GM12873 (cell line): ENCODE results near the gene CDK5R1.

ENCODE experiments used
- TF ChIP-seq, protein P1 (sequence below): IDR thresholded peaks from 2 replicates; pipeline ENCODE4 v1.5.1; 2012; ENCODE audit warnings: low read depth, mild to moderate bottlenecking, moderate library complexity, low read length, control low read depth; ENCODE audit not compliant: insufficient read depth; ENCODE audit errors: missing control alignments

Gene CDK5R1

DNA sequence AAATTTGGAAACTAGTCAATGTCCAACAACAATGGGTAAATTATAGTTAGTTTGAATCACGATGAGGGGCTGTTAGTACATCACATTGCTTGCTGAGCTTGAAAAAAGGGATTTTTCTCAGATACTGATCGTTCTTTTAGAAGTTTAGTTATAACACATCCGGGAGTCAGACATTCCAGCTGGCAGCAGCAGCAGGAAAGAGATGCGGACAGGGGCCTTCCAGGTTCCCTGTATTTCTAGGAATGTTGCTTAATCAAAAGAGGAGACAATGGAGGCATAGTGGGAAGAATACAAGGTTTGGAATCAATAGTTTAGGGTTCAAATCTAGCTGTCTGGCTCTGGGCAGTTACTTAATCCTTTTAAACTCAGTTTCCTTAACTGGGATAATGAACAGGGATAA, 27.8 kb downstream of the CDK5R1 start:
- TF ChIP-seq, protein P1, sequence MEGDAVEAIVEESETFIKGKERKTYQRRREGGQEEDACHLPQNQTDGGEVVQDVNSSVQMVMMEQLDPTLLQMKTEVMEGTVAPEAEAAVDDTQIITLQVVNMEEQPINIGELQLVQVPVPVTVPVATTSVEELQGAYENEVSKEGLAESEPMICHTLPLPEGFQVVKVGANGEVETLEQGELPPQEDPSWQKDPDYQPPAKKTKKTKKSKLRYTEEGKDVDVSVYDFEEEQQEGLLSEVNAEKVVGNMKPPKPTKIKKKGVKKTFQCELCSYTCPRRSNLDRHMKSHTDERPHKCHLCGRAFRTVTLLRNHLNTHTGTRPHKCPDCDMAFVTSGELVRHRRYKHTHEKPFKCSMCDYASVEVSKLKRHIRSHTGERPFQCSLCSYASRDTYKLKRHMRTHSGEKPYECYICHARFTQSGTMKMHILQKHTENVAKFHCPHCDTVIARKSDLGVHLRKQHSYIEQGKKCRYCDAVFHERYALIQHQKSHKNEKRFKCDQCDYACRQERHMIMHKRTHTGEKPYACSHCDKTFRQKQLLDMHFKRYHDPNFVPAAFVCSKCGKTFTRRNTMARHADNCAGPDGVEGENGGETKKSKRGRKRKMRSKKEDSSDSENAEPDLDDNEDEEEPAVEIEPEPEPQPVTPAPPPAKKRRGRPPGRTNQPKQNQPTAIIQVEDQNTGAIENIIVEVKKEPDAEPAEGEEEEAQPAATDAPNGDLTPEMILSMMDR, result no peak

DNA sequence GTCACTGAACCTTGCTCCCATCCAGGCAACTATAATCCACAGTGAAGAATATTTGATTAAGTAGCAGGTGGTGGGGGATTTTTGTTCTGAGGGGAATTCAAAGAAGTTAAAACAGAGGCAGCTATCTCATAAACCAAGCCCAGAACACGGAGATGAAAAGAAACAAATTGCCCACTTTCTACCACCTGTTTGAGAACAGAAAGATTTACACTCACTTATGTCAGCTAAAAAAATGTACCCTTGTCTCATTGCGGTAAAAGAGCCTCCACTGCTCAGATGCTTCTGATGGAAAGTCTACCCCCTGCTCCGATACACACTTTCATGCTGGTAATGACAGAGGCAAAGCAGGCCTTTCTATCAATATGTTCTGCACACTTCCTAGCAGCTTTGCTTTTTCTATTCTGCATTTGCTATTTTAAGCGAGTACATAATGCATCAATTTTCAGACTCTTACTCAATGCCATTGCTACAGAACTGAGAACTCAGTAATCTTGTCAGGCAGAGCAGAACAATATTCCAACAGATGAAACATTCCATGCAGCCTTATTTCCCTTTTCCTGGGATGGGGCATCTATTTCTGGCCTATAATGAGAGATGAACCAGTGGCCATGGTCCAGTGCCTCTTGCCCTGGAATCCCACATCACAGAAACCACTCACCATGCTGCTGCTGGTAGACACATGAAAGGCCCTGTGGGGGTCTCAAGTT, 29.0 kb downstream of the CDK5R1 start:
- TF ChIP-seq, protein P1, result no peak

DNA sequence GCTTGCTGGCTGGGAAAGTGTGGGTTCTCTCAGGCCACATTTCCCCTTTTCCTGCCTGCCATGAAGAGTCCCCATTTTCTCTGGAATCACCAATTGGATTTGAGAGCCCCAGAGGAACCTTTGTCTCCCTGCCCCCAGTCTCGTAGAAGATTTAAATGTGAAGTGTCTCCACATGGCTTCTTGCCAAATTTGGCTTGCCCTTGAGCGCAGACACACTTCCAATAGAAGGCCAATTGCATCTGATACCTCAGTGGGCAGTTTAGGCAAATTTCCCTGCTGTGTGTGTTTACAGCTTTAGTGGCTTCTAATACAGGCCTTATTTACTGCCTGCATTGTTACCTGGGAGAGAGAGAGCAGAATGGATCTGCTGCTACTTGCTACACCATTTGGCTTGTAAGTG, 29.7 kb downstream of the CDK5R1 start:
- TF ChIP-seq, protein P1, result no peak

DNA sequence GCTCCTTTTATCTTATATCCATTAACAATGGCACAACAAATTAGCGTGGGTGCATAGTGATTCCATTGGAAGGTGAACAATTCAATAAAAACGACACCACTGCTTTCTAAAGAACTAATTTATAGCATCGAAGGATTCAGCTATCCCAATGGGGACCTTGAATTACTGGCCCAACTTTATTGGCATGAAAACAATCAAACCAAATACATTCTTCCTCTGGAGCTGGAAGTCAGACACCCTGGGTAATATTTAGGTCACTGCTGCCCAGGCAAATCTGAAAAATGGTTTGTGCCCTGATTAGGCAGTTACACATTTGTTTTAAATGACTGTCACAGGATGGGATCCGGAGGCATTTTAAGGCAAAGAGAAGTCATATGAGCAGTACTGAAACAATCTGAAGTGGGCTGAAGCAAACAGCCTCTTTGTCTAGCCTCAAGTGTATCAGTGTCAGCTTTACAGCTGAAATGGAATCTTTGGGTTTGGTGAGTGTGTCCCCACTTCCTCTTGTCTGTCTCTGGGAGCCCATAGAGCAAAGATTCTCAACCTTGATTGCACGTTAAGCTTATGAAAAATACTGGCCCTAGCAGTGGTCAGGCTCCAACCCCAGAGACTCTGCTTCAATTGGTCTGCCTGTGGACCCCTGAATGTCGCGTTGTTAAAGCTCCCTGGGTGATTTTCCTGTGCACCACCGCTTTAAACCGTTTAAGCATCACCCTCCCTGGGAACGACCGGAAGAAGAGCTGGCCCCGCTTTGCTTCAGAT, 30.3 kb downstream of the CDK5R1 start:
- TF ChIP-seq, protein P1, result no peak

DNA sequence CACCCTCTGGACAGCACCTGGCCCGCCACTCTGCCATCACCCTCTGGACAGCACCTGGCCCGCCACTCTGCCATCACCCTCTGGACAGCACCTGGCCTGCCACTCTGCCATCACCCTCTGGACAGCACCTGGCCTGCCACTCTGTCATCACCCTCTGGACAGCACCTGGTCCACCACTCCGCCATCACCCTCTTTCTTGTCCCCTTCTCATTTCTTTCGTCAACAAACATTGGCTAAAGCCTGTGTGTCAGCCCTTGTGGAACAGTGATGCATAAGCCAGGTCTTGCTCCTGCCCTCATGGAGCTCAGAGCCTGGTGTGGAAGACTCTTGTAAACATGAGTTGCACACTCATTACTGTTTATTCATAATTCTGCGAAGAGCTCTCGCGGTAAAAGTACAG, 31.2 kb downstream of the CDK5R1 start:
- TF ChIP-seq, protein P1, result no peak

DNA sequence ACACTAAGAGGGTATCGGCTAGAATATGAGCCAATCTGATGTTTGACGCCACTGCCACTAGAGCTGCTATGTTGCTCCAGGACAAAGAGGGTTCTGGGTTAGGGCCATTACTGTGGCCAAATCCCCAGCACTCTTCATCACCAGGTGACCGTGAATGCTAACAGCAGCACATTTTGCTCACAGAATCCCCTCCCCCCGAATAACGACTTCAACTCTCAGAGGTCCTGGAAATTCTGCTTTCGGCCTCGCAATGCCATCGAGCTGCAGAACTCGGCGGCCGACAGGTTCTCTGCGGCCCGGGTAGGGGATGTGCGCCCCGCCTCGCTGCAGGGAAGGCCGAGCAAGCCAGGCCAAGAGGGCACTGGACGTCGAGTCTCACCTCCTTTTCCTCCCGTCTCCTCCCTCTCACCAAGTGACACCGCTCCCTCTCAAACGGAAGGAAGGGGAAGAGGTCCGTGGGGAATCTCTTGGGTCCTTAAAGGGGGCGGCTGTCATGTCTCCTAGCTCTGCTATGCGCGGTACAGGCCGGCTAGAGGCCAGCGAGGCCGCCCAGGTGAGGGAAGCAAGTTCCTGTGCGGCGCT, 31.9 kb downstream of the CDK5R1 start:
- TF ChIP-seq, protein P1, result no peak
